Erythroblast (primary cell): ENCODE results near the gene GMDS.

Experiments
- GATA1 ChIP-seq: IDR thresholded peaks from 2 replicates; pipeline ENCODE4 v1.6.1; 2011; ENCODE audit warnings: low read depth, mild to moderate bottlenecking, control low read depth, low read length, moderate library complexity
- POLR2A ChIP-seq: IDR thresholded peaks from 2 replicates; pipeline ENCODE4 v1.6.1; 2011; ENCODE audit warnings: mild to moderate bottlenecking, low read length

- no peak for TF ChIP-seq POLR2A
- no peak for TF ChIP-seq GATA1
Measured at GRCh38 chr6:1995636-1996035, 249.8 kb downstream of the GMDS start.
